HepG2 (cell line): ENCODE measurements around the gene FAM110D. TPM values are rescaled to one million over a fixed set of nuclear protein-coding genes. Genes with fewer than 3 reads are reported as not detected.
A peak's percentile ranks its signal among the peaks of the same experiment; 100 is the strongest.

Source experiments
- ELF4 ChIP-seq: sonication (generic); formaldehyde crosslinking; IDR thresholded peaks from 2 replicates; pipeline ENCODE4 v1.5.0; 2020; ENCODE audit warnings: missing genetic modification reagents, mild to moderate bottlenecking, moderate library complexity, borderline replicate concordance
- HBP1 ChIP-seq: IDR thresholded peaks from 2 replicates; pipeline ENCODE4 v1.6.1; 2016; ENCODE audit warnings: low read depth, control low read depth
- KLF16 ChIP-seq, 2 experiments: sonication (generic) in 1 of 2; formaldehyde crosslinking in 1 of 2; IDR thresholded peaks; 2 replicates each; pipeline versions ENCODE4 v1.6.1 to v1.8.0; 2016 to 2023; ENCODE audit warnings: missing genetic modification reagents in 2 of 2, missing compliant biosample characterization in 1 of 2
- MXD1 ChIP-seq: sonication (generic); formaldehyde crosslinking; IDR thresholded peaks from 2 replicates; pipeline ENCODE4 v1.4.0; 2020; ENCODE audit warnings: mild to moderate bottlenecking, missing genetic modification reagents
- POGK ChIP-seq: sonication (generic); formaldehyde crosslinking; conservative IDR thresholded peaks from 2 replicates; pipeline ENCODE4 v1.8.0; 2022; ENCODE audit warnings: mild to moderate bottlenecking, moderate library complexity, missing genetic modification reagents
- PRMT3 ChIP-seq: sonication (generic); formaldehyde crosslinking; IDR thresholded peaks from 2 replicates; pipeline ENCODE4 v1.8.1; 2022; ENCODE audit warnings: low read depth, mild to moderate bottlenecking, moderate library complexity, missing genetic modification reagents, borderline replicate concordance
- SIX1 ChIP-seq: sonication (generic); formaldehyde crosslinking; IDR thresholded peaks from 2 replicates; pipeline ENCODE4 v1.4.0; 2020; ENCODE audit warnings: missing genetic modification reagents, borderline replicate concordance
- SMAD1 ChIP-seq: sonication (generic); formaldehyde crosslinking; IDR thresholded peaks from 2 replicates; pipeline ENCODE4 v1.4.0; 2020; ENCODE audit warnings: missing genetic modification reagents, low read depth, mild to moderate bottlenecking, borderline replicate concordance
- SNAPC5 ChIP-seq: sonication (generic); formaldehyde crosslinking; IDR thresholded peaks from 2 replicates; pipeline ENCODE4 v1.8.1; 2023; ENCODE audit warnings: mild to moderate bottlenecking, missing genetic modification reagents, borderline replicate concordance
- SPEN ChIP-seq: sonication (generic); formaldehyde crosslinking; IDR thresholded peaks from 2 replicates; pipeline ENCODE4 v1.5.1; 2020; ENCODE audit warnings: low read depth, mild to moderate bottlenecking, missing genetic modification reagents
- ZC3H4 ChIP-seq: sonication (generic); formaldehyde crosslinking; IDR thresholded peaks from 2 replicates; pipeline ENCODE4 v1.4.0; 2020; ENCODE audit warnings: missing genetic modification reagents, borderline replicate concordance
- ZFP90 ChIP-seq: sonication (generic); formaldehyde crosslinking; IDR thresholded peaks from 2 replicates; pipeline ENCODE4 v1.8.0; 2022; ENCODE audit warnings: missing genetic modification reagents, mild to moderate bottlenecking, inconsistent platforms, borderline replicate concordance
- ZNF407 ChIP-seq: sonication (generic); formaldehyde crosslinking; IDR thresholded peaks from one replicate; pipeline ENCODE4 v1.5.1; 2020; ENCODE audit warnings: mild to moderate bottlenecking, missing genetic modification reagents; ENCODE audit errors: not compliant biosample characterization
- polyA plus RNA-seq, 8 experiments: library from polyadenylated mRNA; depleted of rRNA in 3 of 8; stranded (reverse) in 7 of 8; unstranded in 1 of 8; fragments of >200 nt; fragmentation: Illumina TruSeq in 4 of 8; extraction: Trizol in 4 of 8; gene quantifications; 2 replicates each; pipeline versions ENCODE4 v1.2.1 to v1.2.3, GENCODE V29; 2011 to 2016; ENCODE audit warnings: low read depth in 4 of 8, missing spikeins in 1 of 8, mixed read lengths in 1 of 8; ENCODE audit not compliant: insufficient read depth in 1 of 8
- total RNA-seq, 5 experiments: library from RNA; depleted of rRNA; stranded (reverse); fragments of >200 nt; fragmentation: Illumina TruSeq; extraction: Trizol; gene quantifications; 2 replicates each; pipeline ENCODE4 v1.2.3, GENCODE V29; 2016; ENCODE audit warnings: low read depth in 1 of 5

Gene FAM110D
- total and polyA plus RNA-seq, 2 of the 13 experiments (the other 11 are each of a cell fraction or from before 2014, with no cell fraction given), result not detected

DNA sequence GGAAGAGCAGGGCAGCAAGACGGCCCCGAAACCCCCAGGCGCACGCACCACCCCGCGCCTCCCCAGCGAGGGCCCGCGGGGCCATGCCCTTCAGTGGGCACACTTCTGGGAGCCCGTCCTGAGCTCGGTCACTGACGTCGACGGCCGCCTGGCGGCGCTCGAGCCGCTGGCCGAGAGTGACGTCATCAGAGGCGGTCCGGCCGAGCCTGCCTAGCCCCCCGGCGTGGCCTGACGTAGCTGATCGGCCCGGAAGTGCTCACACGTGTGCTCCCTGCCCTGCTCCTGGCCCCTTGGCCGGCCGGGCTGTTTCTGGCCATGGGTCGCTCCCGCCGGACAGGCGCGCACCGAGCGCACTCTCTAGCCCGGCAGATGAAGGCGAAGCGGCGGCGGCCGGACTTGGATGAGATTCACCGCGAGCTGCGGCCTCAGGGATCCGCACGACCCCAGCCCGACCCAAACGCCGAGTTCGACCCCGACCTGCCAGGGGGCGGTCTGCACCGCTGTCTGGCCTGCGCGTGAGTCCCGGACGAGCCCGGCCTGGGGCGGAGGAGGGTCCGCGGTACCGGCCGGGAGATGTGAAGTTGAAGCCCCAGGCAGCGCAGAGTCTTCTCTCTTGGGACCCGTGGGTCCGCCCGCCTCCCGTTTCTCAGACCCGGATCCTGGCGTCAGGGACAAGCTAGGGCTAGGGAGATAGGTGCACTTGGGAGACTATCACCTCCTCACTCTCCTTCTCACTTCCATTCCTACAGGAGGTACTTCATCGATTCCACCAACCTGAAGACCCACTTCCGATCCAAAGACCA, 11.0 kb downstream of the FAM110D start, which contains the start of gene ZNF593 (continued):
- TF ChIP-seq SPEN (CRISPR knock-in tag) (peak; percentile 95), ZNF407 (CRISPR knock-in tag) (peak; percentile 84), HBP1 (peak; percentile 92), PRMT3 (CRISPR knock-in tag) (no peak), SNAPC5 (peak; percentile 83; the same call in 1 of the 2 replicates), KLF16 (CRISPR knock-in tag; IDR thresholded peaks at IDR 0.05) (peak in 1 of 2 experiments; percentile 88; a peak in 2 of 4 replicates), POGK (peak; percentile 95), ELF4 (CRISPR knock-in tag) (peak; percentile 49; the same call in 1 of the 2 replicates), SMAD1 (CRISPR knock-in tag) (peak; percentile 96), ZC3H4 (CRISPR knock-in tag) (no peak), SIX1 (CRISPR knock-in tag) (no peak), MXD1 (CRISPR knock-in tag) (peak; percentile 100), ZFP90 (CRISPR knock-in tag) (peak; percentile 97)
